Mesothelial cell of epicardium (in vitro differentiated cells): Measurements from ENCODE around the gene CAPN15. TPM values are rescaled to one million over a fixed set of nuclear protein-coding genes. Genes with fewer than 3 reads are reported as not detected.

Experiments
- DNase-seq, 2 experiments: peaks; one replicate each; pipeline ENCODE4 v3.0.0; 2021; ENCODE audit warnings: low spot score in 2 of 2; ENCODE audit not compliant: unreplicated experiment in 2 of 2
- H3K27ac Mint-ChIP-seq: 2 replicates; pipeline ENCODE4 v1.8.0; 2021; ENCODE audit warnings: mixed read lengths
- H3K27me3 Mint-ChIP-seq: 2 replicates; pipeline ENCODE4 v1.8.0; 2021; ENCODE audit warnings: low read depth, mixed read lengths
- H3K36me3 Mint-ChIP-seq: 2 replicates; pipeline ENCODE4 v1.8.0; 2021; ENCODE audit warnings: mixed read lengths
- H3K4me1 Mint-ChIP-seq: 2 replicates; pipeline ENCODE4 v1.8.0; 2021; ENCODE audit warnings: mixed read lengths
- H3K4me3 Mint-ChIP-seq: 2 replicates; pipeline ENCODE4 v1.8.0; 2021; ENCODE audit warnings: mild to moderate bottlenecking, moderate library complexity, mixed read lengths
- H3K9me3 Mint-ChIP-seq: 2 replicates; pipeline ENCODE4 v1.8.0; 2021; ENCODE audit warnings: mixed read lengths
- total RNA-seq: library from RNA; stranded (reverse); gene quantifications from 3 replicates; pipeline ENCODE4 v1.2.1, GENCODE V29; 2021
- TF ChIP-seq, protein P1 (sequence below): fragments of 200-600 bp; sonication (generic); IDR thresholded peaks from one replicate; pipeline ENCODE4 v1.5.0; 2021; ENCODE audit warnings: antibody characterized with exemption; ENCODE audit not compliant: unreplicated experiment

CAPN15 gene
- total RNA-seq, 1 donor from 2014 or later: 49.1 TPM

DNA sequence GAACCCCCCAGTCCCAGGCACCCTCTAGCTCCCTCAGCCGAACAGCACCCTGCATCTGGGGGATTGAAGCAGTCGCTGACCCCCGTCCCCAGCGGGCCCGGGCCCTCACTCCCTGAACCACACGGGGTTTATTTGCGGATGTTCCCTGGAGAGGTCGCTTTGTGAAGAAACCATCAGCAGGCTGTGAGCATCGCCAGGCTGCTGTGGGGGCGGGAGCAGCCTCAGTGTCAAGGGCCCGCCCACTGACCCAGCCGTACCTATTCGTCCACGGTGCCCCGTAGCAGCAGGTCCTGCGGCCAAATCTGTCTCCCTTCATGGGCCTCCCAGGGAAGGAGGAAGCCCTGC is 55.9 kb downstream of the CAPN15 start:
- Mint-ChIP-seq H3K27me3 (peaks cover 7% of the 10 kb centered on the region), H3K4me3 (no peak overlapping the region), H3K36me3 (no peaks in the 10 kb centered on the region), H3K4me1 (peaks cover 17% of the 10 kb centered on the region), H3K27ac (no peak overlapping the region), H3K9me3 (no peaks in the 10 kb centered on the region)
- TF ChIP-seq, protein P1, sequence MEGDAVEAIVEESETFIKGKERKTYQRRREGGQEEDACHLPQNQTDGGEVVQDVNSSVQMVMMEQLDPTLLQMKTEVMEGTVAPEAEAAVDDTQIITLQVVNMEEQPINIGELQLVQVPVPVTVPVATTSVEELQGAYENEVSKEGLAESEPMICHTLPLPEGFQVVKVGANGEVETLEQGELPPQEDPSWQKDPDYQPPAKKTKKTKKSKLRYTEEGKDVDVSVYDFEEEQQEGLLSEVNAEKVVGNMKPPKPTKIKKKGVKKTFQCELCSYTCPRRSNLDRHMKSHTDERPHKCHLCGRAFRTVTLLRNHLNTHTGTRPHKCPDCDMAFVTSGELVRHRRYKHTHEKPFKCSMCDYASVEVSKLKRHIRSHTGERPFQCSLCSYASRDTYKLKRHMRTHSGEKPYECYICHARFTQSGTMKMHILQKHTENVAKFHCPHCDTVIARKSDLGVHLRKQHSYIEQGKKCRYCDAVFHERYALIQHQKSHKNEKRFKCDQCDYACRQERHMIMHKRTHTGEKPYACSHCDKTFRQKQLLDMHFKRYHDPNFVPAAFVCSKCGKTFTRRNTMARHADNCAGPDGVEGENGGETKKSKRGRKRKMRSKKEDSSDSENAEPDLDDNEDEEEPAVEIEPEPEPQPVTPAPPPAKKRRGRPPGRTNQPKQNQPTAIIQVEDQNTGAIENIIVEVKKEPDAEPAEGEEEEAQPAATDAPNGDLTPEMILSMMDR: no peak
- DNase-seq: no peak

DNA sequence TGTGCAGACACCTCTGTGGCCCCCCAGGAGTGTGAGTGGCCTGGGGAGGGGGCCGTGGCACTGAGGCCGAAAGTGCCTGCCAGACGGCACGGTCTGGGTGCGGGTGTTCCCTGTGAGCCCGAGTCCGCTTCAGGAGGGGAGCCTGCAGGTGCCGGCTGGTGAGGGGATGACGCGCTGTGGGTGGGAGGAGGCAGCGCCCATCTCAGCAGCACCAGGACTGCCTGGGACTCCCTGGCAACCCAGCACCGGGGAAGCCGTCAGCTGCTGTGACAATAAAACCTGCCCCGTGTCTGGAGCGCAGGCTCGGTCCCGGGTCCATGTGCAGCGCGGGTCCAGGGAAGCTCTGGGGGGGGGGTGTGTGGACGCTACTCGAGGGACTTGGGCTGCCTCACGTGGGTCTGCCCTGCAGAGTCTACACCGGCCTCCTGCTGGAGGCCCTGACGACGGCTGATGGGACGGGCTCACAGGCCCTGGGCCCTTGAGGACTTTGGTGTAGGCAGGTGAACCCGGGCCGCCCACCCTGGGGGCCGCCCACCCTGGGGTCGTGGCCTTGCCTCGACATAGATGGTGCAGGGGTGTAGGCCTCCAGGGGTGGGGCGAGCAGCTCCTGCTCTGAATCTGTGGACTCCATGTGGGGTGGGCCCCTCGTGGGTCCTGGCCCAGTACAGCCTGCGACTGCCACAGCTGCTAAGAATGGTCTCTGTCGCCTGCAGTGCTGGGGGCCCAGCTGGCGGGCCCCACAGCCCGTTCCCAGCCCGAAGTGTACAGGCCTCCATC is 56.5 kb downstream of the CAPN15 start:
- Mint-ChIP-seq H3K36me3 (no peaks in the 10 kb centered on the region), H3K4me1 (peaks cover 19% of the 10 kb centered on the region), H3K9me3 (no peaks in the 10 kb centered on the region), H3K4me3 (no peak overlapping the region), H3K27me3 (peaks cover 7% of the 10 kb centered on the region), H3K27ac (no peak overlapping the region)
- TF ChIP-seq, protein P1: no peak
- no peak for DNase-seq

DNA sequence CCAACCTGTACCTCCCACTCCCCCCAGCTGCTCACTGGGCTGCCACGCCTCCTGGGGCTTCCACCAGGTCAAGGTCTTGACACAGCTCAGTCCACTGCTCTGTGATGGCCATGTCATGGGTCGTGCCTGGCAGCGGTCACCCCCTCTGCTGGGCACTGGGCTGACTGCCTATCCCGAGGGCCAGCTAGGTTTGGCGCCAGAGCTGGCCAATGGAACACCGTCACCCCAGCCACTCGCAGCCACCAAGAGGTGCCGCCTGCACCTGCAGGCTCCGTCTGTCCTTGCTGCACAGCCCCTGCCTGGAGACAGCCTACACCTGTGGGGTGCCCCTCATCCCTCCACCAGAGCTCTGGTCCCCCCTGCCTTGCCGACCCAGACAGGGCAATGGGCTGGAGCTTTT is 57.8 kb downstream of the CAPN15 start:
- peaks cover 7% of the 10 kb centered on the region for H3K27me3 Mint-ChIP-seq
- no peak for DNase-seq
- peaks cover 19% of the 10 kb centered on the region for H3K4me1 Mint-ChIP-seq
- H3K9me3 Mint-ChIP-seq: no peaks in the 10 kb centered on the region
- H3K27ac Mint-ChIP-seq: no peak overlapping the region
- no peaks in the 10 kb centered on the region for H3K36me3 Mint-ChIP-seq
- TF ChIP-seq, protein P1: no peak
- no peak overlapping the region for H3K4me3 Mint-ChIP-seq

DNA sequence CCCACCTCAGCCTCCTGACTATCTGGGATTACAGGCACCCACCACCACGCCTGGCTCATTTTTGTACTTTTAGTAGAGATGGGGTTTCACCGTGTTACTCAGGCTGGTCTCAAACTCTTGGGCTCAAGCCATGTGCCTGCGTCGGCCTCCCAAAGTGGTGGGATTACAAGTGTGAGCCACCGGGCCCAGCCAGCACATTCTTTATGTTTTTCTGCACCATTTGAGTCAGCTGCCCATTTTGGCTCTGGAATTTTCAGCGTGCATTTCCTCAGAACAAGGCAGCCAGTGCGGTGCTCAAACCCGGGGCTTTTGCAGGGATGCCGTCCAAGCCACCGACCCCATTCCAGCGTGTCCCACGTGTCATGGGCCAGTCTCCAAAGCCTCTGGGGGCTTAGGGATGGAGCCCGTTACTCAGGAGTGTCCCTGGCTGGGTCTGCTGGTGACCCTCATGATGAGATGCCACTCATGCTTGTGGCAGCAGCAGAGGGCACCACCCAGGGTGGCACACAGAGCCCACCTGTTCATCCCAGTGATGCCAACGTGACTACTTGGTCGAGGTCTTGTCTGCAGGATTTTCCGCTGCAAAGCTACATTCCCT is 58.6 kb downstream of the CAPN15 start:
- Mint-ChIP-seq H3K9me3 (no peaks in the 10 kb centered on the region), H3K27me3 (peaks cover 7% of the 10 kb centered on the region), H3K4me3 (no peak overlapping the region), H3K36me3 (no peaks in the 10 kb centered on the region), H3K27ac (no peak overlapping the region), H3K4me1 (peaks cover 27% of the 10 kb centered on the region)
- TF ChIP-seq, protein P1: no peak
- no peak for DNase-seq

DNA sequence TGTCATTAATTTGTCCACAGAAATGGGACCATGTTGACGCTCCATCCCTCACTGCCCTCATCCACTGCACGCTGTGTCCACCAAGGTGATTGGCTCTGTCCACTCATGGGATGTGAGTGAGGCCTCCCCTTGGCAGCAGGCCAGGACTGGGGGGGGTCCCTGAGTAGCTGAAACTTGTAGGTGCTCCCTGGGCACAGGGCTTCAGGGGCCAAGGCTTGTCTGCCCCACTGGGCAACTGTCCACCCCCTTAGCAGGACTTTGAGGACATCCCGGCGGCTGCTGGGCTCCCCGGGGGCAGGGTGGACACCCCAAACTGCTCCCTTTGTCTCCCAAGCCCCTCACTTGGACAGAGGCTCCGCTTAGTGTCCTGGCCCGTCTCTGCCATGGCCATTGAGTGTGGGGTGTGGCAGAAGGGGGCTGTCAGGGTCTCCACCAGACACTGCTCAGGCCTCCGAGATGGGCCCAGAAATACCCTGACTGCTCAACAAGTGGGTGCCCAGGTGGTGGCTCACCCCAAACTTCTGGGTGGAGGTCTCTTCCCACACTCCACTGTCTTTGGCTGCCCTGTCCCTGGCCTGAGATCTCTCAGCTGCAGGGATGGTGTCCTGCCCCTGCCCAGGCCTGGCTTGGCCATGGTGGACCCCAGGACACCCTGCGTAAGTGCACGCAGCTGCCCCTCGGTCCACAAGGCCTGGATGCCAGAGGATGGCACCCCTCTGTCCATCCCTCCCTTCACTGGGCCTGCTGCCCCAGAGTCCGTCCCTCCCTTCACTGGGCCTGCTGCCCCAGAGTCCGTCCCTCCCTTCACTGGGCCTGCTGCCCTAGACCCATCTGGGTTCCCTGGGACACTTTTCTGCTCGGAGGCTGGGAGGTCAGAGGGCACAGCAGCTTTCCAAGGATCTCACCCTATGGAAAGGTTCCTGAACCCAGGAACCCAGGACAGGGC is 59.4 kb downstream of the CAPN15 start:
- Mint-ChIP-seq H3K27ac (peak overlapping the region; percentile 84), H3K27me3 (peaks cover 7% of the 10 kb centered on the region)
- TF ChIP-seq, protein P1: no peak

More for the DNA sequence above, 59.4 kb downstream of the CAPN15 start:
- DNase-seq: no peak
- Mint-ChIP-seq H3K4me1 (peaks cover 31% of the 10 kb centered on the region), H3K9me3 (no peaks in the 10 kb centered on the region), H3K36me3 (no peaks in the 10 kb centered on the region), H3K4me3 (peak overlapping the region; percentile 89)
